GM12865 (cell line): ENCODE data around the gene TLE6.

Experiments
- DNase-seq: peaks from one replicate; pipeline ENCODE4 v3.0.0; 2010; ENCODE audit warnings: low read depth
- H3K4me3 ChIP-seq: 2 replicates; pipeline ENCODE4 v1.5.1; 2011; ENCODE audit warnings: mild to moderate bottlenecking, low read depth, low read length, control low read depth
- TF ChIP-seq, protein P1 (sequence below): IDR thresholded peaks from 2 replicates; pipeline ENCODE4 v1.5.1; 2011; ENCODE audit warnings: low read length, control low read depth, low read depth, inconsistent platforms; ENCODE audit not compliant: insufficient read depth; ENCODE audit errors: missing control alignments

The TLE6 gene

DNA sequence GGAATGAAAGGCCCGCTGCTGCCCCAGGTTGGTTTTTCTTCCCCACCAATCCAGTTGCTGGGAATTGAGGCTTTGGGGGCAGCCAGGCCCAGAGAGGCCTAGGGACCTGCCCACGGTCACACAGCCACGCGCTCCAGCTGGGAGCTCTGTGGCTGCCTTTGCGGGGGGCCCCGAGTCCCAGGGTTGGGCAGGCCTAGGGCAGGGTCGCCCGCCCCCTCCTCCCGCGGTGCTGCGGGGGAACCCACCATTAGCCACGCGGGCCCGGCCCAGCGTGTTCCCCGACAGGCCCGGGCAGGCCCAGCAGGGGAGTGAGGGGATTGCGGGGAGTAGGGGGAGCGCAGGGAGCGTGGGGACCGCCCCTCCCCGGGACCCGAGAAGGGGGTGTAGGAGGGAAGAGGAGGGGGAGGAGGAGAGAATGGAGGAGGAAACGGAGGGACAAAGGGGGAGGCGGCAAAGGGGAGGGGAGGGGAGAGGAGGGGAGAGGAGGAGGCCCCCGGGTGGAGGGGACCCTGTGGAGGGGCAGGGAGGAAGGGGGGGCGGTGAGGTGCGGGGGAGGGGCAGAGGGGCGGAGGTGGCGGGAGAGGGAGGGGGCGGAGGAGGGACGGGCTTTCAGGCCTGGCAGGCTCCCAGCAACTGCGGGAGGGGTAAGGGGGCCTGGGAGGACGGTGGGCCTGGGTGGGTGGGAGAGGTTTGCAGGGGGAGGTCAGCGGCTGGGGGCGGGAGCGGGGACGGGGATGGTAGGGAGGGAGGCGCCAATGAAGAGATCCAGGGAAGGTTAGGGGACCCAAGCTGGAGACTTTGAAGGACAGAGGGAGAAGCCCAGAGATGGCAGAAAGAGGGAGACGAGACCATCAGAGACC lies 64.6 kb downstream of the TLE6 start:
- no peak for DNase-seq
- H3K4me3 ChIP-seq, result no peak overlapping the region
- TF ChIP-seq, protein P1, sequence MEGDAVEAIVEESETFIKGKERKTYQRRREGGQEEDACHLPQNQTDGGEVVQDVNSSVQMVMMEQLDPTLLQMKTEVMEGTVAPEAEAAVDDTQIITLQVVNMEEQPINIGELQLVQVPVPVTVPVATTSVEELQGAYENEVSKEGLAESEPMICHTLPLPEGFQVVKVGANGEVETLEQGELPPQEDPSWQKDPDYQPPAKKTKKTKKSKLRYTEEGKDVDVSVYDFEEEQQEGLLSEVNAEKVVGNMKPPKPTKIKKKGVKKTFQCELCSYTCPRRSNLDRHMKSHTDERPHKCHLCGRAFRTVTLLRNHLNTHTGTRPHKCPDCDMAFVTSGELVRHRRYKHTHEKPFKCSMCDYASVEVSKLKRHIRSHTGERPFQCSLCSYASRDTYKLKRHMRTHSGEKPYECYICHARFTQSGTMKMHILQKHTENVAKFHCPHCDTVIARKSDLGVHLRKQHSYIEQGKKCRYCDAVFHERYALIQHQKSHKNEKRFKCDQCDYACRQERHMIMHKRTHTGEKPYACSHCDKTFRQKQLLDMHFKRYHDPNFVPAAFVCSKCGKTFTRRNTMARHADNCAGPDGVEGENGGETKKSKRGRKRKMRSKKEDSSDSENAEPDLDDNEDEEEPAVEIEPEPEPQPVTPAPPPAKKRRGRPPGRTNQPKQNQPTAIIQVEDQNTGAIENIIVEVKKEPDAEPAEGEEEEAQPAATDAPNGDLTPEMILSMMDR, result no peak

DNA sequence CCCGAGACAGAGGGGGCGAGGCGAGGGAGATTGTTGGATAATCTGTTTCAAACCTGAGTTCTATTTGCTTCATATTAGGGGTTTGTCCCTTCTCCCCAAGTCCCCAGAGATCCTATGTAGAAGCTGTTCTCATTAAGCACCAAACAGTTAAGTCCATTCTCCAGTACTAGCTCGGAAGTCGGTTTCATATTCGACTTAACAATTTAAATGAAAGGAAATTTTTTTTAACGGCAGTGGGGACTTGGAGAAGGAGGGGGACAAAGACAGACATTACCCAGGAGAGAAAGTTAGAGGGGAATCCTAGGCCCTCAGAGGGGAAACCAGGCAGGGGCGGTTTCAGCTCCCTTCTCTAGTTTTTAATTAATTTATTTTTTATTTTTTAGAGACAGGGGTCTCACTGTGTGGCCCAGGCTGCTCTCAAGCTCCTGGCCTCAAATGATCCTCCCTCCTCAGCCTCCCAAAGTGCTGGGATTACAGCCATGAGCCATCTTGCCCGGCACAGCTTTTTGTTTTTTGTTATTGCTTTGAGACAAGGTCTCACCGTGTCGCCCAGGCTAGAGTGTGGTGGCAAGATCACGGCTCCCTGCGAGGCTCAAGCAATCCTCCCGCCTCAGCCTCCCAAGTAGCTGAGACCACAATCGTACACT lies 65.4 kb downstream of the TLE6 start:
- no peak for DNase-seq
- TF ChIP-seq, protein P1, result no peak
- H3K4me3 ChIP-seq, result no peak overlapping the region
